ENCODE data around the gene CLASP1. TPM values are rescaled to one million over a fixed set of nuclear protein-coding genes. Genes with fewer than 3 reads are reported as not detected.

CLASP1 gene
- total and polyA plus RNA-seq, 2 of the 8 experiments (the other 6 are each of a cell fraction or from before 2014, with no cell fraction given), result 7.3 to 53.9 TPM

GRCh38 chr2:121502781-121503180 lies 146.5 kb downstream of the CLASP1 start:
- Histone ChIP-seq H2BK15ac (ENCODE audit: low read length) (no peak overlapping the region), H3K4me3 (ENCODE audit: extremely low read depth in 1 of 4, insufficient read depth in 2 of 4, low read depth in 3 of 4, low read length in 4 of 4) (no peak overlapping the region), H3K79me1 (ENCODE audit: low read depth, low read length) (no peaks in the 10 kb centered on the region), H3K56ac (replicated peaks; ENCODE audit: insufficient read length, low read depth, low read length) (no peak overlapping the region), H4K20me1 (replicated peaks in 1 of 2; ENCODE audit: control insufficient read depth in 1 of 2, insufficient read depth in 2 of 2, low read length in 2 of 2) (peaks cover 2% of the 10 kb centered on the region in 2 experiments), H3K4me2 (ENCODE audit: insufficient read depth in 1 of 2, low read depth in 2 of 2, low read length in 2 of 2) (no peak overlapping the region), H2BK12ac (ENCODE audit: low read depth, low read length) (no peak overlapping the region), H3K27me3 (replicated peaks in 1 of 4; ENCODE audit: control insufficient read depth in 3 of 4, extremely low read depth in 1 of 4, insufficient read depth in 3 of 4, low read length in 3 of 4) (no peaks in the 10 kb centered on the region), H2AK5ac (ENCODE audit: low read depth, low read length) (no peak overlapping the region), H3K18ac (ENCODE audit: extremely low read depth, low read length) (no peak overlapping the region), H2BK120ac (replicated peaks; ENCODE audit: low read depth, low read length) (no peak overlapping the region), H4K8ac (ENCODE audit: extremely low read depth, insufficient read depth, low read length) (no peak overlapping the region), H2AFZ (ENCODE audit: low read length) (no peak overlapping the region), H3K36me3 (ENCODE audit: control insufficient read depth in 2 of 4, insufficient read depth in 4 of 4, low read length in 3 of 4) (peaks cover 0 to 27% (median 15%) of the 10 kb centered on the region in 4 experiments; a peak in 5 of 8 replicates), H3K14ac (ENCODE audit: insufficient read length) (no peak overlapping the region), H4K91ac (replicated peaks; ENCODE audit: insufficient read length, low read length) (no peak overlapping the region), H3K9ac (replicated peaks in 1 of 4; ENCODE audit: extremely low read depth in 1 of 4, low read depth in 3 of 4, low read length in 3 of 4) (no peak overlapping the region), H2BK5ac (ENCODE audit: low read depth, low read length) (no peak overlapping the region), H2BK20ac (ENCODE audit: low read length) (no peak overlapping the region), H3K4me1 (replicated peaks in 1 of 4; ENCODE audit: control insufficient read depth in 3 of 4, insufficient read depth in 4 of 4, low read length in 3 of 4) (peaks cover 0 to 2% (median under 1%) of the 10 kb centered on the region in 4 experiments; a peak in 2 of 7 replicates), H3K79me2 (ENCODE audit: control insufficient read depth in 1 of 2, insufficient read depth in 2 of 2, low read length in 2 of 2) (peaks cover 3 to 10% of the 10 kb centered on the region in 2 experiments; a peak in 2 of 4 replicates), H3K23me2 (ENCODE audit: low read depth, low read length) (no peaks in the 10 kb centered on the region), H3K9me3 (ENCODE audit: insufficient read depth in 2 of 2, low read depth in 1 of 2, low read length in 1 of 2) (peaks cover 0 to 8% of the 10 kb centered on the region in 2 experiments; a peak in 1 of 4 replicates), H3K23ac (ENCODE audit: insufficient read length) (no peak overlapping the region), H3K4ac (replicated peaks; ENCODE audit: insufficient read length, low read depth, low read length) (no peak overlapping the region), H3K27ac (ENCODE audit: low read depth, low read length) (no peak overlapping the region), H4K5ac (ENCODE audit: insufficient read length, low read depth, low read length) (no peak overlapping the region)
- no peak for DNase-seq (ENCODE audit: low read depth in 1 of 2, low spot score in 2 of 2)
- POLR2A ChIA-PET (ENCODE audit: partially characterized antibody), result no interaction called here
- CTCF ChIA-PET (ENCODE audit: partially characterized antibody), result no interaction called here
- no peak for FAIRE-seq
- WGBS, 2 experiments (ENCODE audit: extremely low coverage in 1 of 2, insufficient coverage in 1 of 2, insufficient read length in 1 of 2, insufficient replicate concordance in 2 of 2, low coverage in 1 of 2, low lambda C conversion rate in 2 of 2, missing lambda C conversion rate in 1 of 2), result 90% methylated on average over 3 of the region's 3 CpGs; no CpG with 5 or more reads in 1 of the 2 experiments
- no peak for TF ChIP-seq USF2 (IDR thresholded peaks at IDR 0.05; ENCODE audit: low read length)
- no peak for TF ChIP-seq RXRA (IDR thresholded peaks at IDR 0.05; ENCODE audit: insufficient read depth, low read depth, low read length)

Measured in H1 (cell line).